Measurements from ENCODE around the gene CLIC1. TPM values are rescaled to one million over a fixed set of nuclear protein-coding genes. Genes with fewer than 3 reads are reported as not detected.

The CLIC1 gene
- total and polyA plus RNA-seq, 10 of the 15 experiments (the other 5 are each of a cell fraction or from before 2014, with no cell fraction given), result 446 to 1,266 (median 636) TPM

DNA sequence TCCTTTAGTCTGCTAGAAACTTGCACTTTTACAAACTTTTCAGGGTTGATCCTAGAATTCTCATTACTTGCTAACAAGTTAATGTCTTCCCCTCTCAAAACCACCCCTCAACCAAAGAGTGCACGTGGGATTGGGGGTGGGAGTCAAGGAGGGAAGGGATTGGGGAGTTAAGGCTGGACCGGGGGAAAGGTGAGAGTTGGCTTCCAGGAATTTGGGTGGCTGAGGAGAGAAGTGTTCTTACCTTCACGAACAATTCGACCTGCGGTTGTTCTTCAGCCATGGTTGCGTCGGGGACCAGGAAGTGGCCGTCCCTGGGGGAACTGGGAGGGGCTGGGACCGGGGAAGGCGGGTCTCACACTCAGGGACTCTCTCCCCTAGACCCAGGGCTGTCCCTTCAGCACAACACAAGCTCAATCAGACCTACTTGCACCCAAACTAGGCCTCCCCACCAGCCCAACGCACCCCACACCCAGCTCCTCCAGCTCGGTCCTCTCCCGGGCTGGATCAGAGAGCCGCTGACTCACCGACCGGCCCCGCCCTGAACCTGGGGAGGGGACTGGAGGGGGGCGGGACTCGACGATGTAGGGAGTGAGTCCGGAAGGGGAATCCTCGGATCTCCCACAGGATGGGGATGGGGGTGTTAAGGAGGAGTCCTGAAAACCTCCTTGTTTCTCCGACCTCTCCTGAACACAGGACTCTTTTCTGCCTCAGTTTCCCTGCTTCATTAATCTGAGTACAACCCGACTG, at the start of gene CLIC1 (continued):
- TF ChIP-seq MTA2 (IDR thresholded peaks at IDR 0.05; ENCODE audit: low read depth) (peak; percentile 23; the same call in 1 of the 2 replicates), EED (IDR thresholded peaks at IDR 0.05; ENCODE audit: low read depth) (peak; percentile 52), SUPT20H (IDR thresholded peaks at IDR 0.05; ENCODE audit: borderline replicate concordance, control insufficient read depth, low read depth, low read length) (no peak), ZZZ3 (IDR thresholded peaks at IDR 0.05; ENCODE audit: control insufficient read depth, insufficient read length, low read depth) (no peak), GATAD2B (conservative IDR thresholded peaks at IDR 0.05; ENCODE audit: low read depth) (peak; percentile 51; the same call in 1 of the 2 replicates), CUX1 (IDR thresholded peaks at IDR 0.05; ENCODE audit: insufficient replicate concordance, low read depth, low read length) (peak; percentile 25), CHD1 (IDR thresholded peaks at IDR 0.05; ENCODE audit: low read depth, low read length) (peak; percentile 86; the same call in 1 of the 2 replicates), IKZF1 (conservative IDR thresholded peaks at IDR 0.05) (peak; percentile 73), POLR2AphosphoS5 (IDR thresholded peaks at IDR 0.05; ENCODE audit: low read length) (peak; percentile 82), SIN3A (IDR thresholded peaks at IDR 0.05; ENCODE audit: low read depth, low read length) (peak; percentile 58; the same call in 1 of the 2 replicates), TAF1 (IDR thresholded peaks at IDR 0.05; ENCODE audit: borderline replicate concordance, low read depth, low read length) (peak; percentile 84; the same call in 1 of the 2 replicates), ZNF24 (IDR thresholded peaks at IDR 0.05) (no peak), HDGF (IDR thresholded peaks at IDR 0.05) (peak; percentile 18; the same call in 1 of the 2 replicates), POU2F2 (IDR thresholded peaks at IDR 0.05; ENCODE audit: borderline replicate concordance, low read depth, low read length) (peak; percentile 63; the same call in 1 of the 3 replicates), BCL11A (IDR thresholded peaks at IDR 0.05; ENCODE audit: low read depth, low read length) (0 out of 2 replicates have a peak, but pooled peaks have one; percentile 35), RB1 (IDR thresholded peaks at IDR 0.05; ENCODE audit: borderline replicate concordance) (0 out of 2 replicates have a peak, but pooled peaks have one; percentile 3)
- TF ChIP-seq, protein P1, sequence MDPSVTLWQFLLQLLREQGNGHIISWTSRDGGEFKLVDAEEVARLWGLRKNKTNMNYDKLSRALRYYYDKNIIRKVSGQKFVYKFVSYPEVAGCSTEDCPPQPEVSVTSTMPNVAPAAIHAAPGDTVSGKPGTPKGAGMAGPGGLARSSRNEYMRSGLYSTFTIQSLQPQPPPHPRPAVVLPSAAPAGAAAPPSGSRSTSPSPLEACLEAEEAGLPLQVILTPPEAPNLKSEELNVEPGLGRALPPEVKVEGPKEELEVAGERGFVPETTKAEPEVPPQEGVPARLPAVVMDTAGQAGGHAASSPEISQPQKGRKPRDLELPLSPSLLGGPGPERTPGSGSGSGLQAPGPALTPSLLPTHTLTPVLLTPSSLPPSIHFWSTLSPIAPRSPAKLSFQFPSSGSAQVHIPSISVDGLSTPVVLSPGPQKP (IDR thresholded peaks at IDR 0.05; ENCODE audit: low read depth, low read length), result 0 out of 2 replicates have a peak, but pooled peaks have one; percentile 34
- TF ChIP-seq, protein P2, sequence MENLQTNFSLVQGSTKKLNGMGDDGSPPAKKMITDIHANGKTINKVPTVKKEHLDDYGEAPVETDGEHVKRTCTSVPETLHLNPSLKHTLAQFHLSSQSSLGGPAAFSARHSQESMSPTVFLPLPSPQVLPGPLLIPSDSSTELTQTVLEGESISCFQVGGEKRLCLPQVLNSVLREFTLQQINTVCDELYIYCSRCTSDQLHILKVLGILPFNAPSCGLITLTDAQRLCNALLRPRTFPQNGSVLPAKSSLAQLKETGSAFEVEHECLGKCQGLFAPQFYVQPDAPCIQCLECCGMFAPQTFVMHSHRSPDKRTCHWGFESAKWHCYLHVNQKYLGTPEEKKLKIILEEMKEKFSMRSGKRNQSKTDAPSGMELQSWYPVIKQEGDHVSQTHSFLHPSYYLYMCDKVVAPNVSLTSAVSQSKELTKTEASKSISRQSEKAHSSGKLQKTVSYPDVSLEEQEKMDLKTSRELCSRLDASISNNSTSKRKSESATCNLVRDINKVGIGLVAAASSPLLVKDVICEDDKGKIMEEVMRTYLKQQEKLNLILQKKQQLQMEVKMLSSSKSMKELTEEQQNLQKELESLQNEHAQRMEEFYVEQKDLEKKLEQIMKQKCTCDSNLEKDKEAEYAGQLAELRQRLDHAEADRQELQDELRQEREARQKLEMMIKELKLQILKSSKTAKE (IDR thresholded peaks at IDR 0.05; ENCODE audit: low read depth, poor library complexity, severe bottlenecking), result no peak

All from GM12878 (cell line).